Neural progenitor cell (in vitro differentiated cells): Measurements from ENCODE around the gene VRTN. TPM values are rescaled to one million over a fixed set of nuclear protein-coding genes. Genes with fewer than 3 reads are reported as not detected.

Experiments
- DNase-seq: peaks from one replicate; pipeline ENCODE4 v3.0.0-alpha.2; 2016; ENCODE audit warnings: low spot score
- H2AFZ ChIP-seq: fragments of 200-600 bp; sonication (generic); replicated peaks from 2 replicates; pipeline ENCODE4 v1.6.1; 2016; ENCODE audit warnings: antibody characterized with exemption
- H3F3A ChIP-seq: fragments of 200-600 bp; sonication (generic); 2 replicates; pipeline ENCODE4 v1.6.1; 2016; ENCODE audit warnings: antibody characterized with exemption, low read depth
- H3K27ac ChIP-seq: fragments of 200-600 bp; sonication (generic); 2 replicates; pipeline ENCODE4 v1.5.1; 2016; ENCODE audit warnings: mild to moderate bottlenecking
- H3K27me3 ChIP-seq: fragments of 200-600 bp; sonication (generic); 2 replicates; pipeline ENCODE4 v1.6.1; 2016; ENCODE audit warnings: mild to moderate bottlenecking, moderate library complexity
- H3K36me3 ChIP-seq: fragments of 200-600 bp; sonication (generic); 2 replicates; pipeline ENCODE4 v1.5.1; 2016
- H3K4me1 ChIP-seq: fragments of 200-600 bp; sonication (generic); 2 replicates; pipeline ENCODE4 v1.6.1; 2016; ENCODE audit warnings: mixed run types
- H3K4me2 ChIP-seq: fragments of 200-600 bp; sonication (generic); 2 replicates; pipeline ENCODE4 v1.6.1; 2016
- H3K4me3 ChIP-seq: fragments of 200-600 bp; sonication (generic); 2 replicates; pipeline ENCODE4 v1.5.1; 2016
- H3K79me2 ChIP-seq: fragments of 200-600 bp; sonication (generic); 2 replicates; pipeline ENCODE4 v1.6.1; 2016; ENCODE audit warnings: low read depth
- H3K9ac ChIP-seq: fragments of 200-600 bp; sonication (generic); 2 replicates; pipeline ENCODE4 v1.6.1; 2016
- H3K9me3 ChIP-seq: fragments of 200-600 bp; sonication (generic); 2 replicates; pipeline ENCODE4 v1.5.1; 2016; ENCODE audit warnings: low read depth
- H4K20me1 ChIP-seq: fragments of 200-600 bp; sonication (generic); 2 replicates; pipeline ENCODE4 v1.6.1; 2016; ENCODE audit warnings: low read depth
- H3K27ac Mint-ChIP-seq: 3 replicates; pipeline ENCODE4 v1.8.0; 2021; ENCODE audit warnings: mixed read lengths
- H3K27me3 Mint-ChIP-seq: 2 replicates; pipeline ENCODE4 v1.8.0; 2022; ENCODE audit warnings: low read depth, mild to moderate bottlenecking, inconsistent platforms, moderate library complexity, mixed read lengths; ENCODE audit not compliant: insufficient read depth
- H3K36me3 Mint-ChIP-seq: 3 replicates; pipeline ENCODE4 v1.8.0; 2021; ENCODE audit warnings: mixed read lengths
- H3K4me1 Mint-ChIP-seq: 3 replicates; pipeline ENCODE4 v1.8.0; 2021; ENCODE audit warnings: mixed read lengths
- H3K4me3 Mint-ChIP-seq: 3 replicates; pipeline ENCODE4 v1.8.0; 2021; ENCODE audit warnings: mild to moderate bottlenecking, moderate library complexity, mixed read lengths
- H3K9me3 Mint-ChIP-seq: 3 replicates; pipeline ENCODE4 v1.8.0; 2020; ENCODE audit warnings: mixed read lengths
- CTCF ChIP-seq: fragments of 200-600 bp; sonication (generic); IDR thresholded peaks from 2 replicates; pipeline ENCODE4 v1.5.1; 2017; ENCODE audit warnings: antibody characterized with exemption, mild to moderate bottlenecking
- EZH2 ChIP-seq: fragments of 200-600 bp; sonication (generic); IDR thresholded peaks from 2 replicates; pipeline ENCODE4 v1.6.1; 2017; ENCODE audit warnings: antibody characterized with exemption, mild to moderate bottlenecking, moderate library complexity
- EZH2phosphoT487 ChIP-seq: fragments of 200-600 bp; sonication (generic); IDR thresholded peaks from 2 replicates; pipeline ENCODE4 v1.6.1; 2017; ENCODE audit warnings: antibody characterized with exemption
- total RNA-seq: library from RNA; depleted of rRNA; stranded (reverse); fragments of >200 nt; gene quantifications from 2 replicates; pipeline ENCODE4 v1.2.3, GENCODE V29; 2015; ENCODE audit warnings: low replicate concordance

The VRTN gene
- total RNA-seq, 1 donor from 2014 or later: 7.9 TPM

- Histone ChIP-seq H3K9ac (peak overlapping the region; percentile 68), H3K4me1 (peaks cover 18% of the 10 kb centered on the region), H3K4me2 (peak overlapping the region; percentile 85), H3K4me3 (peak overlapping the region; percentile 75), H4K20me1 (peaks cover 42% of the 10 kb centered on the region), H2AFZ (peak overlapping the region; percentile 84), H3K79me2 (peaks cover 54% of the 10 kb centered on the region), H3K27me3 (no peaks in the 10 kb centered on the region), H3K9me3 (no peaks in the 10 kb centered on the region), H3K27ac (peak overlapping the region; percentile 74), H3K36me3 (no peaks in the 10 kb centered on the region), H3F3A (peaks cover 17% of the 10 kb centered on the region)
- Mint-ChIP-seq H3K36me3 (peaks cover 11% of the 10 kb centered on the region), H3K9me3 (no peaks in the 10 kb centered on the region), H3K27ac (peak overlapping the region; percentile 90), H3K4me1 (peaks cover 20% of the 10 kb centered on the region), H3K4me3 (peak overlapping the region; percentile 97), H3K27me3 (peaks cover 2% of the 10 kb centered on the region)
- peak; percentile 43 for DNase-seq
- no peak for TF ChIP-seq EZH2phosphoT487
- peak; percentile 54 for TF ChIP-seq CTCF
- no peak for TF ChIP-seq EZH2
Measured at GRCh38 chr14:74302152-74302628, 46.1 kb upstream of the VRTN start.

- Histone ChIP-seq H3F3A (peaks cover 17% of the 10 kb centered on the region), H3K36me3 (no peaks in the 10 kb centered on the region), H3K9ac (peak within 1 kb of the TSS; percentile 68), H3K27me3 (no peaks in the 10 kb centered on the region), H3K27ac (peak within 1 kb of the TSS; percentile 74), H2AFZ (peak within 1 kb of the TSS; percentile 84), H4K20me1 (peaks cover 35% of the 10 kb centered on the region), H3K4me3 (peak within 1 kb of the TSS; percentile 75), H3K9me3 (no peaks in the 10 kb centered on the region), H3K4me1 (peaks cover 18% of the 10 kb centered on the region), H3K79me2 (peaks cover 48% of the 10 kb centered on the region), H3K4me2 (peak within 1 kb of the TSS; percentile 85)
- H3K4me3 Mint-ChIP-seq: peak within 1 kb of the TSS; percentile 97
- peak; percentile 96 for DNase-seq
- H3K9me3 Mint-ChIP-seq: no peaks in the 10 kb centered on the region
- TF ChIP-seq EZH2phosphoT487 (peak; percentile 26), CTCF (peak; percentile 74), EZH2 (no peak)
- peaks cover 11% of the 10 kb centered on the region for H3K36me3 Mint-ChIP-seq
- H3K27ac Mint-ChIP-seq: peak within 1 kb of the TSS; percentile 90
- H3K4me1 Mint-ChIP-seq: peaks cover 20% of the 10 kb centered on the region
- peaks cover 2% of the 10 kb centered on the region for H3K27me3 Mint-ChIP-seq
Measured at GRCh38 chr14:74302634-74303569, 45.4 kb upstream of the VRTN start, which contains the start of gene ABCD4. Gene ABCD4 (minus strand): TSS chr14:74302934. CDS start chr14:74302912, 22 bp downstream.

GRCh38 chr14:74308695-74309094 is 39.6 kb upstream of the VRTN start:
- H3K27me3 ChIP-seq: no peaks in the 10 kb centered on the region
- no peak overlapping the region for H3K9ac ChIP-seq
- no peak overlapping the region for H3K4me2 ChIP-seq
- H3K27ac ChIP-seq: no peak overlapping the region
- H3K36me3 Mint-ChIP-seq: no peaks in the 10 kb centered on the region
- H2AFZ ChIP-seq: no peak overlapping the region
- H3K4me1 ChIP-seq: no peaks in the 10 kb centered on the region
- DNase-seq: no peak
- no peak overlapping the region for H3K4me3 ChIP-seq
- H3K9me3 ChIP-seq: no peaks in the 10 kb centered on the region
- no peak for TF ChIP-seq CTCF
- no peak for TF ChIP-seq EZH2phosphoT487
- no peak for TF ChIP-seq EZH2
- H3K79me2 ChIP-seq: no peaks in the 10 kb centered on the region
- no peaks in the 10 kb centered on the region for H4K20me1 ChIP-seq
- H3F3A ChIP-seq: peaks cover 3% of the 10 kb centered on the region
- peaks cover 5% of the 10 kb centered on the region for H3K27me3 Mint-ChIP-seq
- no peak overlapping the region for H3K4me3 Mint-ChIP-seq
- H3K4me1 Mint-ChIP-seq: no peaks in the 10 kb centered on the region
- H3K27ac Mint-ChIP-seq: no peak overlapping the region
- H3K36me3 ChIP-seq: no peaks in the 10 kb centered on the region
- H3K9me3 Mint-ChIP-seq: no peaks in the 10 kb centered on the region
